Liver (tissue), 9 donors: ENCODE measurements around the gene LTBP4. TPM values are rescaled to one million over a fixed set of nuclear protein-coding genes. Genes with fewer than 3 reads are reported as not detected.

Experiments
- DNase-seq: peaks from one replicate; pipeline ENCODE4 v3.0.0-alpha.2; 2017; ENCODE audit warnings: low spot score
- H3K27ac ChIP-seq, 2 donors: one replicate each; pipeline ENCODE4 v1.7.0; 2013; ENCODE audit warnings: inconsistent platforms in 2 of 2, low read length in 2 of 2, control low read depth in 1 of 2, low read depth in 1 of 2, mild to moderate bottlenecking in 1 of 2
- H3K27me3 ChIP-seq, 4 donors: one replicate each; pipeline versions ENCODE4 v1.6.1 to v1.7.0; 2013; ENCODE audit warnings: low read length in 3 of 4, inconsistent platforms in 1 of 4, mild to moderate bottlenecking in 1 of 4, moderate library complexity in 1 of 4; ENCODE audit not compliant: control insufficient read depth in 4 of 4, insufficient read depth in 4 of 4
- H3K36me3 ChIP-seq, 4 donors: one replicate each; pipeline versions ENCODE4 v1.6.1 to v1.7.0; 2013; ENCODE audit warnings: low read length in 3 of 4, mild to moderate bottlenecking in 3 of 4, low read depth in 1 of 4, moderate library complexity in 1 of 4; ENCODE audit not compliant: control insufficient read depth in 4 of 4, insufficient read depth in 3 of 4
- H3K4me1 ChIP-seq, 4 donors: one replicate each; pipeline versions ENCODE4 v1.6.1 to v1.7.0; 2013; ENCODE audit warnings: low read length in 3 of 4, mild to moderate bottlenecking in 3 of 4, moderate library complexity in 1 of 4; ENCODE audit not compliant: control insufficient read depth in 4 of 4, insufficient read depth in 4 of 4
- H3K4me3 ChIP-seq, 3 donors: one replicate each; pipeline versions ENCODE4 v1.6.1 to v1.7.0; 2013; ENCODE audit warnings: low read length in 3 of 3, control low read depth in 1 of 3, low read depth in 1 of 3, mild to moderate bottlenecking in 1 of 3
- H3K9ac ChIP-seq, 2 donors: one replicate each; pipeline ENCODE4 v1.7.0; 2013; ENCODE audit warnings: low read length in 2 of 2, mild to moderate bottlenecking in 2 of 2, moderate library complexity in 2 of 2, control low read depth in 1 of 2, low read depth in 1 of 2
- H3K9me3 ChIP-seq, 4 donors: one replicate each; pipeline versions ENCODE4 v1.6.1 to v1.7.0; 2013; ENCODE audit warnings: low read length in 3 of 4; ENCODE audit not compliant: control insufficient read depth in 4 of 4
- ATF3 ChIP-seq: IDR thresholded peaks from 2 replicates; pipeline ENCODE4 v1.6.1; 2016; ENCODE audit warnings: antibody characterized with exemption
- CTCF ChIP-seq: fragments of 150-350 bp; IDR thresholded peaks from 2 replicates; pipeline ENCODE4 v1.5.1; 2017; ENCODE audit warnings: improper control_type of control experiment, low read depth, low read length; ENCODE audit not compliant: missing input control
- EGR1 ChIP-seq, 2 donors: IDR thresholded peaks; 2 replicates each; pipeline ENCODE4 v1.6.1; 2016 to 2018; ENCODE audit warnings: antibody characterized with exemption in 2 of 2, low read depth in 2 of 2
- FOXA1 ChIP-seq: IDR thresholded peaks from 2 replicates; pipeline ENCODE4 v1.6.1; 2016; ENCODE audit warnings: antibody characterized with exemption
- GABPA ChIP-seq, 2 donors: IDR thresholded peaks in 1 of 2; conservative IDR thresholded peaks in 1 of 2; 2 replicates each; pipeline ENCODE4 v1.6.1; 2016; ENCODE audit warnings: antibody characterized with exemption in 2 of 2, mild to moderate bottlenecking in 1 of 2, moderate library complexity in 1 of 2
- HNF4A ChIP-seq, 2 donors: conservative IDR thresholded peaks; 2 replicates each; pipeline ENCODE4 v1.6.1; 2016; ENCODE audit warnings: antibody characterized with exemption in 2 of 2, mild to moderate bottlenecking in 2 of 2
- HNF4G ChIP-seq: IDR thresholded peaks from 2 replicates; pipeline ENCODE4 v1.6.1; 2016; ENCODE audit warnings: antibody characterized with exemption
- MAX ChIP-seq: IDR thresholded peaks from 2 replicates; pipeline ENCODE4 v1.6.1; 2016; ENCODE audit warnings: antibody characterized with exemption
- NR2F2 ChIP-seq: IDR thresholded peaks from 2 replicates; pipeline ENCODE4 v1.6.1; 2016; ENCODE audit warnings: antibody characterized with exemption
- REST ChIP-seq: IDR thresholded peaks from 2 replicates; pipeline ENCODE4 v1.6.1; 2016; ENCODE audit warnings: antibody characterized with exemption, mild to moderate bottlenecking
- RXRA ChIP-seq, 2 donors: IDR thresholded peaks; 2 replicates each; pipeline ENCODE4 v1.6.1; 2017 to 2018; ENCODE audit warnings: antibody characterized with exemption in 2 of 2, mild to moderate bottlenecking in 1 of 2
- SP1 ChIP-seq: IDR thresholded peaks from 2 replicates; pipeline ENCODE4 v1.6.1; 2018; ENCODE audit warnings: antibody characterized with exemption, mild to moderate bottlenecking
- YY1 ChIP-seq: IDR thresholded peaks from 2 replicates; pipeline ENCODE4 v1.6.1; 2016; ENCODE audit warnings: antibody characterized with exemption, mild to moderate bottlenecking
- ZBTB33 ChIP-seq: IDR thresholded peaks from 2 replicates; pipeline ENCODE4 v1.6.1; 2016; ENCODE audit warnings: antibody characterized with exemption
- WGBS: extraction: QIAGEN DNeasy Blood & Tissue Kit; methylation state at CpG from one replicate; pipeline ENCODE4 v1.1.7; 2013; 5-methylcytosine and 5-hydroxymethylcytosine counted together
- polyA plus RNA-seq, 2 donors: library from polyadenylated mRNA; stranded (reverse) in 1 of 2; unstranded in 1 of 2; fragments of 200-250 nt in 1 of 2; fragments of >200 nt in 1 of 2; fragmentation: Nextera tagmentation in 1 of 2; extraction: Ambion mirVana in 1 of 2; gene quantifications; one replicate each; pipeline versions ENCODE4 v1.2.1 to v1.2.3, GENCODE V29; 2013 to 2015
- total RNA-seq, 2 donors: library from RNA; depleted of rRNA; stranded (reverse); fragments of >200 nt; gene quantifications; one replicate each; pipeline ENCODE4 v1.2.3, GENCODE V29; 2014
- donor health status: healthy.
- donor health status: healthy.
- donor health status: healthy.
- donor health status: healthy.
- donor health status: healthy.

LTBP4 gene
- total and polyA plus RNA-seq, 4 donors = 9.6 to 28.7 (median 17.8) TPM

GRCh38 chr19:40640744-40641143 is 39.6 kb downstream of the LTBP4 start:
- DNase-seq = no peak
- Histone ChIP-seq H3K36me3 (no peaks in the 10 kb centered on the region), H3K9me3 (no peaks in the 10 kb centered on the region), H3K27ac (peak overlapping the region in 1 of 2 donors; percentile 41), H3K9ac (no peak overlapping the region), H3K4me3 (no peak overlapping the region), H3K27me3 (no peaks in the 10 kb centered on the region), H3K4me1 (peaks cover 0 to 2% (median 0%) of the 10 kb centered on the region in 4 donors)
- TF ChIP-seq RXRA (IDR thresholded peaks at IDR 0.05) (no peak), EGR1 (IDR thresholded peaks at IDR 0.05; ENCODE audit: low read depth in 2 of 2) (no peak), CTCF (no peak), SP1 (no peak), MAX (no peak), ZBTB33 (no peak)
- WGBS = 49% methylated on average over 5 of the region's 5 CpGs

- Histone ChIP-seq H3K27ac (no peak overlapping the region), H3K36me3 (no peaks in the 10 kb centered on the region), H3K9ac (no peak overlapping the region), H3K4me3 (no peak overlapping the region), H3K4me1 (peaks cover 0 to 2% (median 0%) of the 10 kb centered on the region in 4 donors), H3K27me3 (no peaks in the 10 kb centered on the region), H3K9me3 (no peaks in the 10 kb centered on the region)
- TF ChIP-seq MAX (no peak), GABPA (IDR thresholded peaks at IDR 0.05 in 1 of 2, conservative IDR thresholded peaks at IDR 0.05 in 1 of 2) (no peak), HNF4A (conservative IDR thresholded peaks at IDR 0.05) (no peak), ZBTB33 (no peak), YY1 (no peak)
- 86% methylated on average over 7 of the region's 7 CpGs for WGBS
- DNase-seq = no peak
Observed at GRCh38 chr19:40641281-40641680, 40.1 kb downstream of the LTBP4 start.

- no peaks in the 10 kb centered on the region for H3K36me3 ChIP-seq
- no peaks in the 10 kb centered on the region for H3K9me3 ChIP-seq
- no peak for DNase-seq
- no peak overlapping the region for H3K27ac ChIP-seq
- H3K4me1 ChIP-seq = peaks cover 0 to 2% (median 0%) of the 10 kb centered on the region in 4 donors
- H3K4me3 ChIP-seq = no peak overlapping the region
- no peak overlapping the region for H3K9ac ChIP-seq
- WGBS = 92% methylated on average over 18 of the region's 18 CpGs
- H3K27me3 ChIP-seq = no peaks in the 10 kb centered on the region
- TF ChIP-seq HNF4G = no peak
- TF ChIP-seq FOXA1 = no peak
- no peak for TF ChIP-seq ATF3
- TF ChIP-seq REST = no peak
- TF ChIP-seq RXRA (IDR thresholded peaks at IDR 0.05) = no peak
- TF ChIP-seq SP1 = no peak
- TF ChIP-seq NR2F2 = no peak
Observed at GRCh38 chr19:40642051-40642706, 41.0 kb downstream of the LTBP4 start.
